ENCODE measurements around the gene SIGLEC14.

The SIGLEC14 gene

GRCh38 chr19:51690454-51691073 is 43.9 kb upstream of the SIGLEC14 start (continued):
- no peak for TF ChIP-seq SALL2 (tag by site-specific recombination; IDR thresholded peaks at IDR 0.05; ENCODE audit: borderline replicate concordance)
- no peak for TF ChIP-seq BCL11A (tag by site-specific recombination; IDR thresholded peaks at IDR 0.05; ENCODE audit: low read depth)
- TF ChIP-seq CTCF (tag by site-specific recombination; IDR thresholded peaks at IDR 0.05): no peak
- TF ChIP-seq SP3 (tag by site-specific recombination; IDR thresholded peaks at IDR 0.05): peak; percentile 65; the same call in 1 of the 2 replicates
- no peak for TF ChIP-seq ZNF274 (IDR thresholded peaks at IDR 0.05; ENCODE audit: low read length)
- no peak for TF ChIP-seq ZNF274 (tag by site-specific recombination; IDR thresholded peaks at IDR 0.05; ENCODE audit: borderline replicate concordance)
- TF ChIP-seq WT1 (tag by site-specific recombination; IDR thresholded peaks at IDR 0.05): peak; percentile 29; the same call in 1 of the 2 replicates
- no peak for TF ChIP-seq ZNF10 (tag by site-specific recombination; IDR thresholded peaks at IDR 0.05)
- TF ChIP-seq BCL11B (tag by site-specific recombination; IDR thresholded peaks at IDR 0.05; ENCODE audit: low read depth): peak; percentile 63; the same call in 1 of the 2 replicates
- TF ChIP-seq ZNF341 (tag by site-specific recombination; IDR thresholded peaks at IDR 0.05; ENCODE audit: low read depth): peak; percentile 51
- TF ChIP-seq ZNF768 (tag by site-specific recombination; IDR thresholded peaks at IDR 0.05): no peak
- no peak; the same call in 1 of the 2 replicates for TF ChIP-seq ZNF629 (tag by site-specific recombination; IDR thresholded peaks at IDR 0.05)
- TF ChIP-seq ZNF426 (tag by site-specific recombination; IDR thresholded peaks at IDR 0.05): no peak
- TF ChIP-seq YY2 (tag by site-specific recombination; IDR thresholded peaks at IDR 0.05): no peak
- TF ChIP-seq ZNF155 (tag by site-specific recombination; IDR thresholded peaks at IDR 0.05): no peak
- TF ChIP-seq PATZ1 (tag by site-specific recombination; IDR thresholded peaks at IDR 0.05): peak; percentile 92
- no peak for TF ChIP-seq ZNF621 (tag by site-specific recombination; IDR thresholded peaks at IDR 0.05)
- TF ChIP-seq ZSCAN18 (tag by site-specific recombination; IDR thresholded peaks at IDR 0.05): no peak
- no peak for TF ChIP-seq HOXD13 (CRISPR knock-in tag; IDR thresholded peaks at IDR 0.05; ENCODE audit: borderline replicate concordance)
- TF ChIP-seq ZNF18 (tag by site-specific recombination; IDR thresholded peaks at IDR 0.05): no peak
- peak; percentile 58; the same call in 1 of the 2 replicates for TF ChIP-seq ZBTB48 (tag by site-specific recombination; IDR thresholded peaks at IDR 0.05)
- TF ChIP-seq ZNF488 (tag by site-specific recombination; IDR thresholded peaks at IDR 0.05): no peak
- TF ChIP-seq ZNF548 (tag by site-specific recombination; IDR thresholded peaks at IDR 0.05): no peak
- no peak for TF ChIP-seq ZNF112 (tag by site-specific recombination; IDR thresholded peaks at IDR 0.05)
- TF ChIP-seq ZNF239 (tag by site-specific recombination; IDR thresholded peaks at IDR 0.05): no peak
- peak; percentile 65 for TF ChIP-seq ZIC2 (tag by site-specific recombination; IDR thresholded peaks at IDR 0.05)
- TF ChIP-seq GFI1B (tag by site-specific recombination; IDR thresholded peaks at IDR 0.05): no peak
- TF ChIP-seq ZNF404 (tag by site-specific recombination; IDR thresholded peaks at IDR 0.05): no peak
- TF ChIP-seq ZNF785 (tag by site-specific recombination; IDR thresholded peaks at IDR 0.05): no peak
- TF ChIP-seq KLF9 (tag by site-specific recombination; IDR thresholded peaks at IDR 0.05; ENCODE audit: low read depth): peak; percentile 71; the same call in 1 of the 2 replicates
- TF ChIP-seq ZNF350 (tag by site-specific recombination; IDR thresholded peaks at IDR 0.05): no peak
- no peak for TF ChIP-seq ZBTB17 (tag by site-specific recombination; IDR thresholded peaks at IDR 0.05)
- TF ChIP-seq HOXA7 (CRISPR knock-in tag; IDR thresholded peaks at IDR 0.05; ENCODE audit: borderline replicate concordance): no peak

Data from HEK293 (cell line).